HepG2 (cell line): ENCODE results near the gene EYA3.

Experiments
- HOXD1 ChIP-seq: sonication (generic); formaldehyde crosslinking; IDR thresholded peaks from 2 replicates; pipeline ENCODE4 v1.5.0; 2020; ENCODE audit warnings: missing genetic modification reagents
- KIAA2018 ChIP-seq: sonication (generic); formaldehyde crosslinking; IDR thresholded peaks from 2 replicates; pipeline ENCODE4 v1.5.0; 2020; ENCODE audit warnings: mild to moderate bottlenecking, missing genetic modification reagents, borderline replicate concordance
- REST ChIP-seq, 2 experiments: IDR thresholded peaks; 2 replicates each; pipeline ENCODE4 v1.6.1; 2011 to 2012; ENCODE audit warnings: low read length in 2 of 2, borderline replicate concordance in 1 of 2, low read depth in 1 of 2, mild to moderate bottlenecking in 1 of 2, moderate library complexity in 1 of 2
- ZNF460 ChIP-seq: sonication (generic); formaldehyde crosslinking; IDR thresholded peaks from 2 replicates; pipeline ENCODE4 v1.5.1; 2020; ENCODE audit warnings: missing genetic modification reagents, mild to moderate bottlenecking, borderline replicate concordance

GRCh38 chr1:28064064-28064463 is 24.3 kb downstream of the EYA3 start:
- TF ChIP-seq ZNF460 (CRISPR knock-in tag) (no peak), HOXD1 (no peak), KIAA2018 (CRISPR knock-in tag) (no peak), REST (IDR thresholded peaks at IDR 0.05; ENCODE audit: borderline replicate concordance in 1 of 2, low read depth in 1 of 2, low read length in 2 of 2) (no peak)
